Ovary (tissue), 9 donors: ENCODE measurements around the gene RRP12. TPM values are rescaled to one million over a fixed set of nuclear protein-coding genes. Genes with fewer than 3 reads are reported as not detected.

Experiments used
- DNase-seq, 5 donors: peaks; one replicate each; pipeline ENCODE4 v3.0.0-alpha.2; 2019 to 2020
- H3K27ac ChIP-seq, 2 donors: fragments of 200-600 bp; one replicate each; pipeline versions ENCODE4 v1.5.1 to v1.8.0; 2019 to 2022
- H3K27me3 ChIP-seq: fragments of 200-600 bp; one replicate; pipeline ENCODE4 v1.8.0; 2022
- H3K36me3 ChIP-seq: fragments of 200-600 bp; sonication (generic); one replicate; pipeline ENCODE4 v1.5.1; 2019
- H3K4me1 ChIP-seq: one replicate; pipeline ENCODE4 v1.8.1; 2013; ENCODE audit warnings: mild to moderate bottlenecking, moderate library complexity; ENCODE audit not compliant: insufficient read depth
- H3K4me3 ChIP-seq: fragments of 200-600 bp; sonication (generic); one replicate; pipeline ENCODE4 v1.5.1; 2017
- H3K9me3 ChIP-seq, 2 donors: fragments of 200-600 bp in 1 of 2; sonication (generic) in 1 of 2; one replicate each; pipeline versions ENCODE4 v1.5.1 to v1.8.1; 2013 to 2019; ENCODE audit warnings: mild to moderate bottlenecking in 1 of 2, moderate library complexity in 1 of 2
- CTCF ChIP-seq, 3 donors: fragments of 450-650 bp in 2 of 3; fragments of 200-600 bp in 1 of 3; IDR thresholded peaks; one replicate each; pipeline versions ENCODE4 v1.5.1 to v1.8.0; 2016 to 2022; ENCODE audit warnings: antibody characterized with exemption in 3 of 3, mild to moderate bottlenecking in 1 of 3
- EP300 ChIP-seq: sonication (generic); formaldehyde crosslinking; IDR thresholded peaks from one replicate; pipeline ENCODE4 v1.6.1; 2017; ENCODE audit warnings: antibody characterized with exemption
- POLR2A ChIP-seq: fragments of 450-650 bp; IDR thresholded peaks from one replicate; pipeline ENCODE4 v1.6.1; 2017; ENCODE audit warnings: antibody characterized with exemption, mild to moderate bottlenecking, moderate library complexity
- WGBS, 3 donors: extraction: QIAGEN DNeasy Blood & Tissue Kit in 1 of 3; methylation state at CpG; one replicate each; pipeline versions ENCODE4 v1.1.5 to v1.1.7; 2013 to 2017; 5-methylcytosine and 5-hydroxymethylcytosine counted together
- intact Hi-C, 4 donors: fragments of 100-400 bp; cut with DNase I; formaldehyde crosslinking; loops; one replicate each; pipeline versions ENCODE4 v1.11.0 to v1.15.1; 2022 to 2023
- polyA plus RNA-seq, 2 donors: library from polyadenylated mRNA; stranded (reverse); fragments of 200-250 nt in 1 of 2; fragments of 350-450 nt in 1 of 2; fragmentation: Illumina TruSeq in 1 of 2; extraction: RNeasy Lipid Tissue Mini Kit (QIAGEN cat#74804) in 1 of 2; gene quantifications; one replicate each; pipeline ENCODE4 v1.2.3, GENCODE V29; 2013 to 2014
- total RNA-seq, 7 donors: library from RNA; depleted of rRNA in 2 of 7; stranded (reverse); fragments of >200 nt in 2 of 7; fragmentation: NEBNext Ultra II Directional in 3 of 7; extraction: Animal tissue kit (Norgen Biotek cat#: 25700) in 3 of 7; gene quantifications; one replicate each; pipeline versions ENCODE4 v1.1.0 to v1.2.4, GENCODE V29; 2016 to 2023
- donor health status: DM: no; HTN: no; CAD: no; lungs with moderate emphysema.
- donor health status: DM: no; HTN: no; CAD: no.
- donor health status: Bipolar disorder and iron deficiency.
- donor health status: DM: yes; HTN: yes; CAD: no.
- donor health status: DM: no; HTN: no; CAD: no.
- donor health status: DM: yes; HTN: yes; CAD: no.

RRP12 gene
- total and polyA plus RNA-seq, 9 donors: 7.2 to 35.8 (median 23.7) TPM

GRCh38 chr10:97385565-97385964 lies 15.6 kb downstream of the RRP12 start:
- no peak overlapping the region for H3K27ac ChIP-seq
- H3K27me3 ChIP-seq: no peaks in the 10 kb centered on the region
- 77 to 82% (median 79%) methylated on average over 7 of the region's 7 CpGs for WGBS, 3 donors
- H3K4me3 ChIP-seq: no peak overlapping the region
- no peak for DNase-seq
- no peaks in the 10 kb centered on the region for H3K9me3 ChIP-seq
- intact Hi-C loops: no loop called here
- H3K4me1 ChIP-seq: no peaks in the 10 kb centered on the region
- no peaks in the 10 kb centered on the region for H3K36me3 ChIP-seq
- TF ChIP-seq POLR2A (no peak), CTCF (IDR thresholded peaks at IDR 0.05) (no peak), EP300 (no peak)

- no peaks in the 10 kb centered on the region for H3K36me3 ChIP-seq
- H3K4me3 ChIP-seq: no peak overlapping the region
- TF ChIP-seq EP300: no peak
- no peak for TF ChIP-seq CTCF (IDR thresholded peaks at IDR 0.05)
- no peak for TF ChIP-seq POLR2A
- intact Hi-C loops: no loop called here
- no peak overlapping the region for H3K27ac ChIP-seq
- H3K27me3 ChIP-seq: no peaks in the 10 kb centered on the region
- H3K4me1 ChIP-seq: no peaks in the 10 kb centered on the region
- H3K9me3 ChIP-seq: no peaks in the 10 kb centered on the region
- 89 to 93% (median 92%) methylated on average over 4 to 6 of the region's 6 CpGs for WGBS, 3 donors
- DNase-seq: no peak
These were observed 16.5 kb downstream of the RRP12 start for GRCh38 chr10:97384641-97385040.

GRCh38 chr10:97384156-97384555 lies 17.0 kb downstream of the RRP12 start:
- Histone ChIP-seq H3K4me1 (no peaks in the 10 kb centered on the region), H3K9me3 (no peaks in the 10 kb centered on the region), H3K36me3 (no peaks in the 10 kb centered on the region), H3K27ac (no peak overlapping the region), H3K27me3 (no peaks in the 10 kb centered on the region), H3K4me3 (no peak overlapping the region)
- TF ChIP-seq EP300: no peak
- no peak for TF ChIP-seq CTCF (IDR thresholded peaks at IDR 0.05)
- TF ChIP-seq POLR2A: no peak
- intact Hi-C loops: no loop called here
- 95 to 100% (median 95%) methylated on average over 1 to 5 of the region's 5 CpGs for WGBS, 3 donors
- no peak for DNase-seq

GRCh38 chr10:97383159-97383558 lies 18.0 kb downstream of the RRP12 start:
- H3K4me3 ChIP-seq: no peak overlapping the region
- 92 to 94% (median 94%) methylated on average over 7 of the region's 7 CpGs for WGBS, 3 donors
- H3K4me1 ChIP-seq: no peaks in the 10 kb centered on the region
- TF ChIP-seq CTCF (IDR thresholded peaks at IDR 0.05) (no peak), POLR2A (no peak), EP300 (no peak)
- no peak for DNase-seq
- intact Hi-C loops: no loop called here
- no peaks in the 10 kb centered on the region for H3K9me3 ChIP-seq
- no peak overlapping the region for H3K27ac ChIP-seq
- no peaks in the 10 kb centered on the region for H3K36me3 ChIP-seq
- no peaks in the 10 kb centered on the region for H3K27me3 ChIP-seq

- H3K36me3 ChIP-seq: no peaks in the 10 kb centered on the region
- 89 to 92% (median 90%) methylated on average over 8 of the region's 8 CpGs for WGBS, 3 donors
- H3K27ac ChIP-seq: no peak overlapping the region
- H3K9me3 ChIP-seq: no peaks in the 10 kb centered on the region
- intact Hi-C loops: no loop called here
- no peak for TF ChIP-seq POLR2A
- no peak for TF ChIP-seq CTCF (IDR thresholded peaks at IDR 0.05)
- no peak for TF ChIP-seq EP300
- H3K4me3 ChIP-seq: no peak overlapping the region
- no peaks in the 10 kb centered on the region for H3K27me3 ChIP-seq
- H3K4me1 ChIP-seq: no peaks in the 10 kb centered on the region
- DNase-seq: no peak
These were observed 19.5 kb downstream of the RRP12 start for GRCh38 chr10:97381626-97382025.
